ENCODE results near the gene GATA2.

GATA2 gene

GRCh38 chr3:128433837-128434165, 59.2 kb downstream of the GATA2 start:
- DNase-seq (ENCODE audit: low read depth in 2 of 2): no peak

DNA sequence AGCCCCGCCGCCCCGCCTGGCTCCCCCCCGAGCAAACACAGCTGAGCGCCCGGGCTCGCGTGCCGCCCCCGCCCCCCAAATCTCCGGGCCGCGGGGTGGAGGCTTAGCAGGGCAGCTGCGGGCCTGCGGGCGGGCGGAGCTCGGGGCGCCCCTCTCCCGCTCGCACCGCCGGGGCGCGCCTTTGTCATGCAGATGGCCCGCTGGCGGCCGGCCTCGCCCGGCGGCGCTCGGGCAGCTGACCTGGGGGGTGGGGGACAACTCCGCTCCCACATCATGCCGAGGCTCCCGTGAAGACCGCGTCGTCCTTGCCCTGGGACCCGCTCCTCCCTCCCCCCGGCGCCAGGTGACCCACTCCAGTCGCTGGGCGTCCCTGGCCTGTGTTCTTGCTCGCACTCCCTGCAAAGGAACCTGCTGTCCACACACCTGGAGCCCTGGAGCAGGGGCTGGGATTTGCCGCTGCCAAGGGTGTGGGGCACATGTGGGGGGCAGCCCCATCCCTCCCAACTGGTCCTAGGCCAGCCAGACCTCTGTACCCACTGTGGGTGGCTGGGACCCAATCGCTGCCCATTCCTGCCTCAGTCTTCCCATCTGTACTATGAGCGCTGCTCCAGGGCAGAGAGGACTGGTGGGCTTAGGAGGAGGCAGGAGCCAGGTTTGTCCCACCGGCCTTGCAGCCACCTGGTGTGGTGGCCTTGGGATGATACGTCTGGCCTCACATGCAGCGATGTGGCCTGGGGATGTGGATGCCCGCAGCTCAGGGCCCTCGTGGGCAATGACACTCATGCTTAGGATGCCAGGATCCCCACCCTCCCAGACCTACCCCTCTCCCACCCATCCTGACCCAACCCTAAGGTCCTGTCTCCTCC, 59.8 kb downstream of the GATA2 start:
- DNase-seq (ENCODE audit: low read depth in 2 of 2): no peak

DNA sequence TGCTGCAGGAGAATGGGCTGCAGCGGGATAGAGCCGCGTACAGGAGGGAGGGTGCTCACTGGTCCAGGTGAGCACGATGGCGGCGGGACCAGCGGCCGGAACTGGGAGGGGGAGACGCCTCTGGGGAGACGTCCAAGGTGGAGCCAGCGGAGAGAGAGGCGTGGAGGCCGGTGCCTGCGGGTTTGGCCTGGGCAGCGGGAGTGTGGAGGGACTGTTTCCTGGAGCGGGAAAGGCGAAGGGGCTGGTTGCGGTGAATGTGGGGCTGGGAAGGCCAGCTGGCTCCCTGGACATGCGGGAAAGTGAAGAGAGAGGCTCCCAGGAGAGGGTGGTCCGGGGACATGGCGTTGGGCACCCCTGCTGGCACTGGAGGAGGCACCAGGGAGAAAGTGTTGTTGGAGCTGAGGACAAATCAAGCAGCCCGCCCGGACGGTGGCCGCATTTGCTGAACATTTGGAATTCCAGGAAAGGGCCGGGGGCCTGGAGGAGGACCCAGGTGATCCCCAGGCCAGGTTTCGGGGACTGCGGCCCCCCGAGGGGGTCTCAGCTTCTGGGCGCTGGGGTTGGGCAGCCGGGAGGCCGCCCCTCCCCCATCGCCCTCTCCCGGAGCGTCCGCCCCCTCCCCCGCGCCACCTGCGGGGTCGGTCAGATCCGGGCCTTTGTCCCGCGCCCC, 60.6 kb downstream of the GATA2 start:
- DNase-seq (ENCODE audit: low read depth in 2 of 2): no peak

DNA sequence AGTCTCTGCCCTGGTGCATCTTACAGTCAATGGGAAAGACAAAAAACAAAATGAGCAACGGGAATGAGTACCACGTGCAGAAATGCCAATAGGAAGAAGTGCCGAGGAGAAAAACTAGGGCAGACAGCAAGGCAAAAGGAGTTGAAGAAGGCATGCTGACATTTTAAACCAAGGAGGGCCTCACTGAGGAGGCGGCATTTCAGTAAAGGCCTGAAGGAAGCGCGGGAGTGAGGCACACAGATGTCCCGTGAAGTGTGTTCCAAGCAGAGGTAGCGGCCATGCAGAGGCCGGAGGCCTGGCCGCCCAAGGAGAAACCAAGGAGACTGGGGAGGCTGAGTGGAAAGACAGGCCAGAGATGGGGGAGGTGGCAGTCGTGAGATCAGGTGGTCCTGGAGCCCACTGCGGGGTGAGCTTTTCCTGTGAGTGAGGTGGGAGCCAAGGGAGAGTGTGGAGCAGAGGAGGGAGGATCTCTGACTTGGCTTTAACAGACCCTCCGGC, 61.1 kb downstream of the GATA2 start:
- DNase-seq (ENCODE audit: low read depth in 2 of 2): no peak

DNA sequence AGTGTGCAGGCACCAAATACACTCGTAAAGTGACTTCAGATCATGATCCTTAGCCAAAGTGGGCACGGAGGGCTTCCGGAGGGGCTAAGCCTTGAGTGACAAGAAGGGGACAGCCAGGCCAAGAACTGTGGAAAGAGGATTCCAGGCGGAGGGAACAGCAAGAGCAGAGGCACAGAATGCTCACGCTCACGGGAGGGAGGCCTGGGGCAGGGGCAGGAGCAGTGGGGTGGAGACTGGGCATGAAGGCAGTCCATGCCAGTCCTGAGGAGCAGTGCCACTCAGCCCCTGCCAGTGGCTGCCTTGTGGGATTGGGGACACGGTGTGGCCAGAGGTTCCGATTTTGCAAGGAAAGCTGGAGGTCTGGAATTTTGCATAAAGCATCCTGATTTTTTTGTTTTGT, 62.3 kb downstream of the GATA2 start:
- no peak for DNase-seq (ENCODE audit: low read depth in 2 of 2)

DNA sequence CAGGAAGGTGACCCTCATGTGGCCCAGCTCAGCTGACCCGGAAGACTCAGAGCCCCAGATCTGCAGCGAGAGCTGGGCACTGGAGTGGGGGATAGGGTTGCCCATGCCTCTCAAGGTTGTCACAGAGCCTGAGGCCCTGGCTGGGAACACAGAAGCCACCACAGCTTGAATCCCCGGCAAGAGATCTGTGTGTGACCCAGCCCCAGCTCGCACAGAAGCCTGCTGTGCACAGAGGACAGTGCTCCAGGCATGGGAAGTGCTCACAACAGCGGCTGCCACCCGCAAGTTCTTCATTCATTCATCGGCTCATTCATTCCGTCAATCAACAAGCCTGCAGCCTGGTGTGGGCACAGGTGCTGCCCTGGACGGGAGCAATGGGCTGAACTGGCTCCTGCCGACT, 62.7 kb downstream of the GATA2 start:
- DNase-seq (ENCODE audit: low read depth in 2 of 2): no peak

GRCh38 chr3:128429751-128430150, 63.2 kb downstream of the GATA2 start:
- no peak for DNase-seq (ENCODE audit: low read depth in 2 of 2)
